Mesenchymal stem cell (in vitro differentiated cells and primary cell): ENCODE data around the gene COL23A1.

Experiments
- DNase-seq: peaks from one replicate; pipeline ENCODE4 v3.0.0-alpha.2; 2013
- H2AFZ ChIP-seq: one replicate; pipeline ENCODE4 v1.6.1; 2013; ENCODE audit warnings: low read depth, mild to moderate bottlenecking, control low read depth, inconsistent platforms, low read length, moderate library complexity
- H2AK5ac ChIP-seq: 2 replicates; pipeline ENCODE4 v1.6.1; 2013; ENCODE audit warnings: low read length, moderate library complexity, mild to moderate bottlenecking, inconsistent platforms; ENCODE audit not compliant: severe bottlenecking
- H2BK120ac ChIP-seq: one replicate; pipeline ENCODE4 v1.6.1; 2013; ENCODE audit warnings: low read depth, mild to moderate bottlenecking, inconsistent platforms, low read length, moderate library complexity
- H2BK12ac ChIP-seq, 2 experiments: one replicate each; pipeline ENCODE4 v1.6.1; 2013; ENCODE audit warnings: inconsistent platforms in 2 of 2, low read length in 2 of 2, mild to moderate bottlenecking in 2 of 2, moderate library complexity in 2 of 2, control low read depth in 1 of 2
- H2BK15ac ChIP-seq: one replicate; pipeline ENCODE4 v1.6.1; 2013; ENCODE audit warnings: mild to moderate bottlenecking, low read depth, inconsistent platforms; ENCODE audit not compliant: poor library complexity, severe bottlenecking
- H2BK5ac ChIP-seq: 2 replicates; pipeline ENCODE4 v1.6.1; 2013; ENCODE audit warnings: low read depth, mild to moderate bottlenecking, low read length, control low read depth, inconsistent platforms; ENCODE audit not compliant: poor library complexity, severe bottlenecking
- H3K14ac ChIP-seq, 2 experiments: one replicate each; pipeline ENCODE4 v1.6.1; 2013; ENCODE audit warnings: inconsistent platforms in 2 of 2, low read length in 2 of 2, control low read depth in 1 of 2, mild to moderate bottlenecking in 1 of 2, moderate library complexity in 1 of 2
- H3K18ac ChIP-seq, 2 experiments: one replicate each; pipeline ENCODE4 v1.6.1; 2013; ENCODE audit warnings: inconsistent platforms in 2 of 2, low read length in 2 of 2, control low read depth in 1 of 2, low read depth in 1 of 2, mild to moderate bottlenecking in 1 of 2
- H3K23ac ChIP-seq, 2 experiments: one replicate each; pipeline ENCODE4 v1.6.1; 2013; ENCODE audit warnings: inconsistent platforms in 2 of 2, low read length in 2 of 2, mild to moderate bottlenecking in 2 of 2, moderate library complexity in 2 of 2, control low read depth in 1 of 2
- H3K27ac ChIP-seq: 2 replicates; pipeline ENCODE4 v1.5.1; 2013; ENCODE audit warnings: mild to moderate bottlenecking, moderate library complexity, low read length, control low read depth, inconsistent platforms; ENCODE audit not compliant: poor library complexity, severe bottlenecking
- H3K27me3 ChIP-seq, 2 experiments: 2 replicates each; pipeline versions ENCODE4 v1.6.1 to v1.7.0; 2013; ENCODE audit warnings: low read length in 2 of 2, mild to moderate bottlenecking in 2 of 2, moderate library complexity in 2 of 2, control low read depth in 1 of 2, inconsistent platforms in 1 of 2; ENCODE audit not compliant: control insufficient read depth in 1 of 2, insufficient read depth in 1 of 2
- H3K36me3 ChIP-seq, 2 experiments: 2 replicates each; pipeline versions ENCODE4 v1.6.1 to v1.7.0; 2013; ENCODE audit warnings: low read length in 2 of 2, control low read depth in 1 of 2, inconsistent platforms in 1 of 2, low read depth in 1 of 2, mild to moderate bottlenecking in 1 of 2; ENCODE audit not compliant: insufficient read depth in 2 of 2, control insufficient read depth in 1 of 2
- H3K4ac ChIP-seq, 2 experiments: one replicate each; pipeline ENCODE4 v1.6.1; 2013; ENCODE audit warnings: inconsistent platforms in 2 of 2, low read length in 2 of 2, mild to moderate bottlenecking in 2 of 2, moderate library complexity in 2 of 2, control low read depth in 1 of 2, low read depth in 1 of 2
- H3K4me1 ChIP-seq: 2 replicates; pipeline ENCODE4 v1.6.1; 2013; ENCODE audit warnings: low read depth, low read length, control low read depth; ENCODE audit not compliant: control insufficient read depth, insufficient read depth
- H3K4me2 ChIP-seq: 2 replicates; pipeline ENCODE4 v1.6.1; 2013; ENCODE audit warnings: low read length, mild to moderate bottlenecking, inconsistent platforms; ENCODE audit not compliant: poor library complexity, severe bottlenecking
- H3K4me3 ChIP-seq, 2 experiments: 2 replicates each; pipeline versions ENCODE4 v1.5.1 to v1.7.0; 2013; ENCODE audit warnings: low read length in 2 of 2, mild to moderate bottlenecking in 2 of 2, control low read depth in 1 of 2, low read depth in 1 of 2; ENCODE audit not compliant: insufficient read depth in 1 of 2
- H3K79me1 ChIP-seq: replicated peaks from 2 replicates; pipeline ENCODE4 v1.6.1; 2013; ENCODE audit warnings: mild to moderate bottlenecking, control low read depth, low read length, inconsistent platforms; ENCODE audit not compliant: poor library complexity, severe bottlenecking
- H3K9ac ChIP-seq: 2 replicates; pipeline ENCODE4 v1.7.0; 2013; ENCODE audit warnings: mild to moderate bottlenecking, low read length, moderate library complexity
- H3K9me3 ChIP-seq: 2 replicates; pipeline ENCODE4 v1.7.0; 2013; ENCODE audit warnings: mild to moderate bottlenecking, low read length; ENCODE audit not compliant: control insufficient read depth
- H4K8ac ChIP-seq: one replicate; pipeline ENCODE4 v1.6.1; 2013; ENCODE audit warnings: inconsistent platforms, mild to moderate bottlenecking, low read length, moderate library complexity
- H4K91ac ChIP-seq: one replicate; pipeline ENCODE4 v1.6.1; 2013; ENCODE audit warnings: mild to moderate bottlenecking, low read length, inconsistent platforms
- WGBS: methylation state at CpG from one replicate; pipeline ENCODE4 v1.1.7; 2013; ENCODE audit warnings: mixed read lengths; 5-methylcytosine and 5-hydroxymethylcytosine counted together

Gene COL23A1

GRCh38 chr5:178392931-178393394, 197.2 kb downstream of the COL23A1 start:
- H3K9ac ChIP-seq = no peak overlapping the region

GRCh38 chr5:178392386-178392785, 197.8 kb downstream of the COL23A1 start:
- H3K4ac ChIP-seq = no peak overlapping the region

More at GRCh38 chr5:178392931-178393394, 197.2 kb downstream of the COL23A1 start:
- Histone ChIP-seq H2BK12ac (no peak overlapping the region), H4K91ac (no peak overlapping the region), H3K27ac (no peak overlapping the region), H2BK5ac (no peak overlapping the region), H3K4me2 (no peak overlapping the region), H3K4me3 (no peak overlapping the region), H3K18ac (no peak overlapping the region), H3K4ac (no peak overlapping the region), H3K4me1 (no peaks in the 10 kb centered on the region), H4K8ac (no peak overlapping the region), H3K9me3 (peaks cover 5% of the 10 kb centered on the region), H3K36me3 (no peaks in the 10 kb centered on the region), H2BK15ac (no peak overlapping the region), H3K14ac (no peak overlapping the region), H3K27me3 (peaks cover 0 to 63% of the 10 kb centered on the region in 2 experiments), H2BK120ac (no peak overlapping the region), H2AK5ac (no peak overlapping the region), H3K79me1 (no peaks in the 10 kb centered on the region), H2AFZ (no peak overlapping the region), H3K23ac (no peak overlapping the region)
- DNase-seq = no peak
- 81% methylated on average over 11 of the region's 11 CpGs for WGBS

GRCh38 chr5:178391480-178391879, 198.7 kb downstream of the COL23A1 start:
- Histone ChIP-seq H3K9ac (no peak overlapping the region), H2BK15ac (no peak overlapping the region), H3K27me3 (peaks cover 0 to 65% of the 10 kb centered on the region in 2 experiments), H2BK120ac (no peak overlapping the region), H3K4ac (no peak overlapping the region), H3K18ac (no peak overlapping the region), H3K79me1 (no peaks in the 10 kb centered on the region), H4K8ac (no peak overlapping the region), H3K9me3 (peaks cover 5% of the 10 kb centered on the region), H2AFZ (no peak overlapping the region), H3K4me3 (no peak overlapping the region), H3K27ac (no peak overlapping the region), H3K23ac (no peak overlapping the region), H3K36me3 (no peaks in the 10 kb centered on the region), H2BK5ac (no peak overlapping the region), H2BK12ac (no peak overlapping the region), H3K4me1 (no peaks in the 10 kb centered on the region), H3K4me2 (no peak overlapping the region), H4K91ac (no peak overlapping the region), H3K14ac (no peak overlapping the region), H2AK5ac (no peak overlapping the region)
- DNase-seq = no peak
- WGBS = 93% methylated on average over 2 of the region's 4 CpGs

More at GRCh38 chr5:178392386-178392785, 197.8 kb downstream of the COL23A1 start:
- Histone ChIP-seq H3K9me3 (peaks cover 5% of the 10 kb centered on the region), H4K91ac (no peak overlapping the region), H2BK15ac (no peak overlapping the region), H3K79me1 (no peaks in the 10 kb centered on the region), H4K8ac (no peak overlapping the region), H3K27ac (no peak overlapping the region), H2BK12ac (no peak overlapping the region), H3K36me3 (no peaks in the 10 kb centered on the region), H3K18ac (no peak overlapping the region), H3K14ac (no peak overlapping the region), H3K4me3 (no peak overlapping the region), H3K23ac (no peak overlapping the region), H2BK120ac (no peak overlapping the region), H3K4me2 (no peak overlapping the region), H2BK5ac (no peak overlapping the region), H2AFZ (no peak overlapping the region), H2AK5ac (no peak overlapping the region), H3K4me1 (no peaks in the 10 kb centered on the region), H3K27me3 (peaks cover 0 to 62% of the 10 kb centered on the region in 2 experiments), H3K9ac (no peak overlapping the region)
- 81% methylated on average over 7 of the region's 7 CpGs for WGBS
- no peak for DNase-seq

- H3K27ac ChIP-seq = no peak overlapping the region
- H2BK120ac ChIP-seq = no peak overlapping the region
- no peaks in the 10 kb centered on the region for H3K4me1 ChIP-seq
- H2BK5ac ChIP-seq = no peak overlapping the region
- H2AFZ ChIP-seq = no peak overlapping the region
- no peak overlapping the region for H4K8ac ChIP-seq
- no peak overlapping the region for H3K4me2 ChIP-seq
- no peak overlapping the region for H2BK12ac ChIP-seq
- H3K27me3 ChIP-seq = peaks cover 0 to 80% of the 10 kb centered on the region in 2 experiments
- no peak overlapping the region for H3K4ac ChIP-seq
- no peak overlapping the region for H3K23ac ChIP-seq
- no peak overlapping the region for H2AK5ac ChIP-seq
- no peaks in the 10 kb centered on the region for H3K79me1 ChIP-seq
- peaks cover 5% of the 10 kb centered on the region for H3K9me3 ChIP-seq
- H4K91ac ChIP-seq = no peak overlapping the region
- no peak overlapping the region for H3K14ac ChIP-seq
- no peak overlapping the region for H3K18ac ChIP-seq
- no peak overlapping the region for H3K9ac ChIP-seq
- no peak overlapping the region for H2BK15ac ChIP-seq
- no peak for DNase-seq
- WGBS = 87% methylated on average over 11 of the region's 12 CpGs
- no peaks in the 10 kb centered on the region for H3K36me3 ChIP-seq
- H3K4me3 ChIP-seq = no peak overlapping the region
Measured at GRCh38 chr5:178389796-178390195, 200.4 kb downstream of the COL23A1 start.
